Globus pallidus (tissue), 1 donor: ENCODE data around the gene ARPC1A.

Experiments used
- DNase-seq: peaks from one replicate; pipeline ENCODE4 v3.0.0-alpha.2; 2015; ENCODE audit warnings: low spot score

Gene ARPC1A

GRCh38 chr7:99390941-99391602, 65.4 kb downstream of the ARPC1A start:
- DNase-seq: no peak

GRCh38 chr7:99392046-99392445, 66.3 kb downstream of the ARPC1A start:
- no peak for DNase-seq

GRCh38 chr7:99392659-99393354, 67.1 kb downstream of the ARPC1A start:
- DNase-seq: no peak

GRCh38 chr7:99393355-99394187, 67.9 kb downstream of the ARPC1A start:
- no peak for DNase-seq

GRCh38 chr7:99394188-99394502, 68.4 kb downstream of the ARPC1A start:
- DNase-seq: no peak

GRCh38 chr7:99395616-99396327, 70.1 kb downstream of the ARPC1A start:
- DNase-seq: no peak

GRCh38 chr7:99396418-99397296, 71.0 kb downstream of the ARPC1A start:
- DNase-seq: no peak

GRCh38 chr7:99397297-99397983, 71.7 kb downstream of the ARPC1A start:
- DNase-seq: no peak

GRCh38 chr7:99398891-99399445, 73.3 kb downstream of the ARPC1A start:
- DNase-seq: no peak

- DNase-seq: no peak
These were observed 73.9 kb downstream of the ARPC1A start for GRCh38 chr7:99399597-99399996.

GRCh38 chr7:99402854-99403253, 77.2 kb downstream of the ARPC1A start:
- DNase-seq: no peak

- DNase-seq: no peak
These were observed 78.1 kb downstream of the ARPC1A start for GRCh38 chr7:99403764-99404163.

- no peak for DNase-seq
These were observed 78.7 kb downstream of the ARPC1A start for GRCh38 chr7:99404235-99404976.

- DNase-seq: no peak
These were observed 79.3 kb downstream of the ARPC1A start for GRCh38 chr7:99404977-99405320.

- DNase-seq: no peak
These were observed 80.9 kb downstream of the ARPC1A start for GRCh38 chr7:99406557-99406956.

GRCh38 chr7:99407872-99408378, 82.2 kb downstream of the ARPC1A start:
- no peak for DNase-seq

GRCh38 chr7:99408379-99409191, 82.9 kb downstream of the ARPC1A start, which contains the start of the genes BUD31 and PDAP1:
Gene BUD31, plus strand, starts transcription at chr7:99408969. Its CDS starts 2,124 bp downstream, at chr7:99411093.
Gene PDAP1, minus strand, starts transcription at chr7:99408597. Its CDS starts 49 bp downstream, at chr7:99408548.
- peak; percentile 94 for DNase-seq

- no peak for DNase-seq
These were observed 83.5 kb downstream of the ARPC1A start for GRCh38 chr7:99409192-99409572.

- DNase-seq: no peak
These were observed 84.1 kb downstream of the ARPC1A start for GRCh38 chr7:99409806-99410205.
